Loucy (cell line): ENCODE data around the gene KCNJ6.

ENCODE experiments used
- H2AFZ ChIP-seq: fragments of 200-600 bp; sonication (generic); 2 replicates; pipeline ENCODE4 v1.6.0; 2016; ENCODE audit warnings: antibody characterized with exemption, mild to moderate bottlenecking, low read length, moderate library complexity
- H3F3A ChIP-seq: fragments of 200-600 bp; 2 replicates; pipeline ENCODE4 v1.6.0; 2016; ENCODE audit warnings: antibody characterized with exemption, low read depth, mild to moderate bottlenecking
- H3K27me3 ChIP-seq: fragments of 200-600 bp; sonication (generic); 2 replicates; pipeline ENCODE4 v1.6.1; 2014; ENCODE audit warnings: low read length, mild to moderate bottlenecking; ENCODE audit not compliant: insufficient read depth, poor library complexity, severe bottlenecking
- H3K36me3 ChIP-seq: fragments of 200-600 bp; sonication (generic); 2 replicates; pipeline ENCODE4 v1.6.1; 2016; ENCODE audit warnings: low read length; ENCODE audit not compliant: insufficient read depth
- H3K4me1 ChIP-seq: fragments of 200-600 bp; sonication (generic); 2 replicates; pipeline ENCODE4 v1.5.1; 2014; ENCODE audit warnings: low read length, mild to moderate bottlenecking; ENCODE audit not compliant: insufficient read depth, poor library complexity, severe bottlenecking
- H3K4me2 ChIP-seq: fragments of 200-600 bp; sonication (generic); 2 replicates; pipeline ENCODE4 v1.6.0; 2014; ENCODE audit warnings: antibody characterized with exemption, low read length, low read depth, mild to moderate bottlenecking; ENCODE audit not compliant: poor library complexity, severe bottlenecking
- H3K4me3 ChIP-seq: fragments of 200-600 bp; sonication (generic); 2 replicates; pipeline ENCODE4 v1.5.1; 2014; ENCODE audit warnings: low read length, mild to moderate bottlenecking, mixed read lengths; ENCODE audit not compliant: poor library complexity, severe bottlenecking
- H3K79me2 ChIP-seq: fragments of 200-600 bp; sonication (generic); 2 replicates; pipeline ENCODE4 v1.6.1; 2014; ENCODE audit warnings: low read length; ENCODE audit not compliant: insufficient read depth
- H3K9ac ChIP-seq: fragments of 200-600 bp; sonication (generic); 2 replicates; pipeline ENCODE4 v1.6.0; 2014; ENCODE audit warnings: mild to moderate bottlenecking, low read depth, low read length, moderate library complexity; ENCODE audit not compliant: poor library complexity, severe bottlenecking
- H3K9me2 ChIP-seq: fragments of 200-600 bp; sonication (generic); replicated peaks from 2 replicates; pipeline ENCODE4 v1.6.1; 2016; ENCODE audit warnings: low read depth, low read length, mixed read lengths
- H3K9me3 ChIP-seq: fragments of 200-600 bp; sonication (generic); 2 replicates; pipeline ENCODE4 v1.6.1; 2014; ENCODE audit warnings: mild to moderate bottlenecking, antibody characterized with exemption, low read length, low read depth; ENCODE audit not compliant: insufficient read depth
- H4K20me1 ChIP-seq: fragments of 200-600 bp; sonication (generic); 2 replicates; pipeline ENCODE4 v1.6.0; 2014; ENCODE audit warnings: antibody characterized with exemption, low read length, mild to moderate bottlenecking; ENCODE audit not compliant: insufficient read depth, poor library complexity, severe bottlenecking
- EZH2phosphoT487 ChIP-seq: fragments of 200-600 bp; IDR thresholded peaks from 2 replicates; pipeline ENCODE4 v1.6.1; 2018; ENCODE audit warnings: antibody characterized with exemption, mild to moderate bottlenecking, moderate library complexity, borderline replicate concordance
- TF ChIP-seq, protein P1 (sequence below): fragments of 200-600 bp; sonication (generic); conservative IDR thresholded peaks from 2 replicates; pipeline ENCODE4 v1.5.1; 2014; ENCODE audit warnings: mild to moderate bottlenecking, antibody characterized with exemption, low read length

KCNJ6 gene

DNA sequence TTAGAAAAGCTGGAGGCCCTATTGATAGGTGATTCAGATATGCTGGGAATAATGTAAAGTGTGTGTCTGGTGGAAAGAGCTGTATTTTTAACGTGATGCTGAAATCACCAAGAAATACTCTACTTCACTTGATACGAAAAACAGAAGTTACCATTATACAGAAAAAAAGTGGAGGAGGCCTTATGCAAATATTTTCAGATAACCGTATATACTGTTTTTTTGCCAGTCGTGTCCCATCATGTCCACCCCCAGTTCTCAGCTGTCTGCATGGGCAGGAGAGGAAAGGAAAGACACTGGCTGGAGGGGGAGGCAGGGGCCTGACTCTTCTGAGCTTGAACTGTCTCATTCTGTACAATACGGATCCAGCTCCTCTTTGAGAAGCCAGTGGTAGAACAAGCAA is 51.1 kb downstream of the KCNJ6 start:
- H3K9ac ChIP-seq: no peak overlapping the region
- no peak overlapping the region for H3K4me3 ChIP-seq
- no peaks in the 10 kb centered on the region for H3K79me2 ChIP-seq
- H3K36me3 ChIP-seq: no peaks in the 10 kb centered on the region
- no peak overlapping the region for H2AFZ ChIP-seq
- H3K4me2 ChIP-seq: no peak overlapping the region
- TF ChIP-seq, protein P1, sequence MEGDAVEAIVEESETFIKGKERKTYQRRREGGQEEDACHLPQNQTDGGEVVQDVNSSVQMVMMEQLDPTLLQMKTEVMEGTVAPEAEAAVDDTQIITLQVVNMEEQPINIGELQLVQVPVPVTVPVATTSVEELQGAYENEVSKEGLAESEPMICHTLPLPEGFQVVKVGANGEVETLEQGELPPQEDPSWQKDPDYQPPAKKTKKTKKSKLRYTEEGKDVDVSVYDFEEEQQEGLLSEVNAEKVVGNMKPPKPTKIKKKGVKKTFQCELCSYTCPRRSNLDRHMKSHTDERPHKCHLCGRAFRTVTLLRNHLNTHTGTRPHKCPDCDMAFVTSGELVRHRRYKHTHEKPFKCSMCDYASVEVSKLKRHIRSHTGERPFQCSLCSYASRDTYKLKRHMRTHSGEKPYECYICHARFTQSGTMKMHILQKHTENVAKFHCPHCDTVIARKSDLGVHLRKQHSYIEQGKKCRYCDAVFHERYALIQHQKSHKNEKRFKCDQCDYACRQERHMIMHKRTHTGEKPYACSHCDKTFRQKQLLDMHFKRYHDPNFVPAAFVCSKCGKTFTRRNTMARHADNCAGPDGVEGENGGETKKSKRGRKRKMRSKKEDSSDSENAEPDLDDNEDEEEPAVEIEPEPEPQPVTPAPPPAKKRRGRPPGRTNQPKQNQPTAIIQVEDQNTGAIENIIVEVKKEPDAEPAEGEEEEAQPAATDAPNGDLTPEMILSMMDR: no peak
- TF ChIP-seq EZH2phosphoT487: no peak
- no peaks in the 10 kb centered on the region for H4K20me1 ChIP-seq
- no peaks in the 10 kb centered on the region for H3K9me2 ChIP-seq
- H3F3A ChIP-seq: no peaks in the 10 kb centered on the region
- no peaks in the 10 kb centered on the region for H3K27me3 ChIP-seq
- H3K4me1 ChIP-seq: no peaks in the 10 kb centered on the region
- no peaks in the 10 kb centered on the region; the same call in 1 of the 2 replicates for H3K9me3 ChIP-seq

DNA sequence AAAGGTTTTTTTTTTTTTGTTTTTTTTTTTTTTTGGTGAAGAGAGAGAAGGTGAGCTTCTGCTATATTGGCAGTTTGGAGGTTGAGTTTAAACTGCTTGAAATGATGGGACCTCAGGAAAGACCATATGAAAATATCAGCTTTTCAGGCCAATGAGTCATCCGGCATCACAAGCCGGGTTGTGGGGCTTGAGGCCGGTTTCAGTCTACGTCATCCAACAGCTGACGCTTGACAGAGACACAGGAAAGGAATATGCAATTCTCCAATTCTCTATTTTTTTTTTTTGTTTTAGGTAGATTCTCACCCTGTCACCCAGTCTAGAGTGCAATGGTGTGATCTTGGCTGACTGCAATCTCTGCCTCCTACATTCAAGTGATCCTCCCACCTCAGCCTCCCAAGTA is 52.4 kb downstream of the KCNJ6 start:
- Histone ChIP-seq H3K4me2 (no peak overlapping the region), H3K36me3 (no peaks in the 10 kb centered on the region), H3K9me3 (no peaks in the 10 kb centered on the region; the same call in 1 of the 2 replicates), H4K20me1 (no peaks in the 10 kb centered on the region), H3K4me1 (no peaks in the 10 kb centered on the region), H3K9me2 (no peaks in the 10 kb centered on the region), H3K79me2 (no peaks in the 10 kb centered on the region), H3K27me3 (no peaks in the 10 kb centered on the region), H2AFZ (no peak overlapping the region), H3K4me3 (no peak overlapping the region), H3F3A (no peaks in the 10 kb centered on the region), H3K9ac (no peak overlapping the region)
- TF ChIP-seq, protein P1: no peak
- TF ChIP-seq EZH2phosphoT487: no peak

GRCh38 chr21:37862536-37862935 is 53.7 kb downstream of the KCNJ6 start:
- Histone ChIP-seq H3K4me2 (no peak overlapping the region), H3K9me2 (no peaks in the 10 kb centered on the region)

More at GRCh38 chr21:37862536-37862935, 53.7 kb downstream of the KCNJ6 start:
- no peak overlapping the region for H2AFZ ChIP-seq
- no peaks in the 10 kb centered on the region for H3K4me1 ChIP-seq
- no peaks in the 10 kb centered on the region for H4K20me1 ChIP-seq
- TF ChIP-seq, protein P1: no peak
- no peak for TF ChIP-seq EZH2phosphoT487
- H3F3A ChIP-seq: no peaks in the 10 kb centered on the region
- no peaks in the 10 kb centered on the region for H3K79me2 ChIP-seq
- no peaks in the 10 kb centered on the region for H3K27me3 ChIP-seq
- no peak overlapping the region for H3K9ac ChIP-seq
- H3K36me3 ChIP-seq: no peaks in the 10 kb centered on the region
- H3K9me3 ChIP-seq: no peaks in the 10 kb centered on the region; the same call in 1 of the 2 replicates
- H3K4me3 ChIP-seq: no peak overlapping the region
